GM21786 (cell line): ENCODE measurements around the gene TOB2.

Experiments
- ATAC-seq: cut with Tn5 transposase; IDR thresholded peaks from one replicate; pipeline ENCODE4 v1.9.1; 2021; ENCODE audit not compliant: unreplicated experiment

TOB2 gene

GRCh38 chr22:41394012-41394356 is 52.6 kb downstream of the TOB2 start:
- no peak for ATAC-seq

- no peak for ATAC-seq
These were observed 59.3 kb downstream of the TOB2 start for GRCh38 chr22:41387341-41387740.

GRCh38 chr22:41384128-41384527 is 62.5 kb downstream of the TOB2 start:
- ATAC-seq, result no peak
